ENCODE data around the gene ZNF70.

GRCh38 chr22:23764899-23765881, 14.3 kb upstream of the ZNF70 start:
- TF ChIP-seq, protein P1, sequence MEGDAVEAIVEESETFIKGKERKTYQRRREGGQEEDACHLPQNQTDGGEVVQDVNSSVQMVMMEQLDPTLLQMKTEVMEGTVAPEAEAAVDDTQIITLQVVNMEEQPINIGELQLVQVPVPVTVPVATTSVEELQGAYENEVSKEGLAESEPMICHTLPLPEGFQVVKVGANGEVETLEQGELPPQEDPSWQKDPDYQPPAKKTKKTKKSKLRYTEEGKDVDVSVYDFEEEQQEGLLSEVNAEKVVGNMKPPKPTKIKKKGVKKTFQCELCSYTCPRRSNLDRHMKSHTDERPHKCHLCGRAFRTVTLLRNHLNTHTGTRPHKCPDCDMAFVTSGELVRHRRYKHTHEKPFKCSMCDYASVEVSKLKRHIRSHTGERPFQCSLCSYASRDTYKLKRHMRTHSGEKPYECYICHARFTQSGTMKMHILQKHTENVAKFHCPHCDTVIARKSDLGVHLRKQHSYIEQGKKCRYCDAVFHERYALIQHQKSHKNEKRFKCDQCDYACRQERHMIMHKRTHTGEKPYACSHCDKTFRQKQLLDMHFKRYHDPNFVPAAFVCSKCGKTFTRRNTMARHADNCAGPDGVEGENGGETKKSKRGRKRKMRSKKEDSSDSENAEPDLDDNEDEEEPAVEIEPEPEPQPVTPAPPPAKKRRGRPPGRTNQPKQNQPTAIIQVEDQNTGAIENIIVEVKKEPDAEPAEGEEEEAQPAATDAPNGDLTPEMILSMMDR (conservative IDR thresholded peaks at IDR 0.05; ENCODE audit: low read depth, low read length): no peak
- no peak for TF ChIP-seq USF2 (IDR thresholded peaks at IDR 0.05; ENCODE audit: low read depth, low read length)
- no peak for TF ChIP-seq SMC3 (IDR thresholded peaks at IDR 0.05; ENCODE audit: low read depth, low read length)
- TF ChIP-seq CEBPB (IDR thresholded peaks at IDR 0.05; ENCODE audit: low read depth, low read length): no peak
- no peak for TF ChIP-seq MXI1 (IDR thresholded peaks at IDR 0.05; ENCODE audit: borderline replicate concordance, low read depth, low read length)
- no peak for TF ChIP-seq POLR2A (IDR thresholded peaks at IDR 0.05; ENCODE audit: low read depth, low read length)
- TF ChIP-seq ELK1 (IDR thresholded peaks at IDR 0.05; ENCODE audit: borderline replicate concordance, low read depth, low read length): no peak

Measured in IMR-90 (cell line).